Liver (tissue), 9 donors: ENCODE measurements around the gene IGF2. TPM values are rescaled to one million over a fixed set of nuclear protein-coding genes. Genes with fewer than 3 reads are reported as not detected.

ENCODE experiments used
- DNase-seq: peaks from one replicate; pipeline ENCODE4 v3.0.0-alpha.2; 2017; ENCODE audit warnings: low spot score
- H3K27ac ChIP-seq, 2 donors: one replicate each; pipeline ENCODE4 v1.7.0; 2013; ENCODE audit warnings: inconsistent platforms in 2 of 2, low read length in 2 of 2, control low read depth in 1 of 2, low read depth in 1 of 2, mild to moderate bottlenecking in 1 of 2
- H3K27me3 ChIP-seq, 4 donors: one replicate each; pipeline versions ENCODE4 v1.6.1 to v1.7.0; 2013; ENCODE audit warnings: low read length in 3 of 4, inconsistent platforms in 1 of 4, mild to moderate bottlenecking in 1 of 4, moderate library complexity in 1 of 4; ENCODE audit not compliant: control insufficient read depth in 4 of 4, insufficient read depth in 4 of 4
- H3K36me3 ChIP-seq, 4 donors: one replicate each; pipeline versions ENCODE4 v1.6.1 to v1.7.0; 2013; ENCODE audit warnings: low read length in 3 of 4, mild to moderate bottlenecking in 3 of 4, low read depth in 1 of 4, moderate library complexity in 1 of 4; ENCODE audit not compliant: control insufficient read depth in 4 of 4, insufficient read depth in 3 of 4
- H3K4me1 ChIP-seq, 4 donors: one replicate each; pipeline versions ENCODE4 v1.6.1 to v1.7.0; 2013; ENCODE audit warnings: low read length in 3 of 4, mild to moderate bottlenecking in 3 of 4, moderate library complexity in 1 of 4; ENCODE audit not compliant: control insufficient read depth in 4 of 4, insufficient read depth in 4 of 4
- H3K4me3 ChIP-seq, 3 donors: one replicate each; pipeline versions ENCODE4 v1.6.1 to v1.7.0; 2013; ENCODE audit warnings: low read length in 3 of 3, control low read depth in 1 of 3, low read depth in 1 of 3, mild to moderate bottlenecking in 1 of 3
- H3K9ac ChIP-seq, 2 donors: one replicate each; pipeline ENCODE4 v1.7.0; 2013; ENCODE audit warnings: low read length in 2 of 2, mild to moderate bottlenecking in 2 of 2, moderate library complexity in 2 of 2, control low read depth in 1 of 2, low read depth in 1 of 2
- H3K9me3 ChIP-seq, 4 donors: one replicate each; pipeline versions ENCODE4 v1.6.1 to v1.7.0; 2013; ENCODE audit warnings: low read length in 3 of 4; ENCODE audit not compliant: control insufficient read depth in 4 of 4
- EGR1 ChIP-seq, 2 donors: IDR thresholded peaks; 2 replicates each; pipeline ENCODE4 v1.6.1; 2016 to 2018; ENCODE audit warnings: antibody characterized with exemption in 2 of 2, low read depth in 2 of 2
- FOXA1 ChIP-seq: IDR thresholded peaks from 2 replicates; pipeline ENCODE4 v1.6.1; 2016; ENCODE audit warnings: antibody characterized with exemption
- FOXA2 ChIP-seq: IDR thresholded peaks from 2 replicates; pipeline ENCODE4 v1.6.1; 2016; ENCODE audit warnings: antibody characterized with exemption
- GABPA ChIP-seq, 2 donors: IDR thresholded peaks in 1 of 2; conservative IDR thresholded peaks in 1 of 2; 2 replicates each; pipeline ENCODE4 v1.6.1; 2016; ENCODE audit warnings: antibody characterized with exemption in 2 of 2, mild to moderate bottlenecking in 1 of 2, moderate library complexity in 1 of 2
- HNF4A ChIP-seq, 2 donors: conservative IDR thresholded peaks; 2 replicates each; pipeline ENCODE4 v1.6.1; 2016; ENCODE audit warnings: antibody characterized with exemption in 2 of 2, mild to moderate bottlenecking in 2 of 2
- HNF4G ChIP-seq: IDR thresholded peaks from 2 replicates; pipeline ENCODE4 v1.6.1; 2016; ENCODE audit warnings: antibody characterized with exemption
- JUND ChIP-seq, 2 donors: IDR thresholded peaks; 2 replicates each; pipeline ENCODE4 v1.6.1; 2016; ENCODE audit warnings: antibody characterized with exemption in 2 of 2
- NR2F2 ChIP-seq: IDR thresholded peaks from 2 replicates; pipeline ENCODE4 v1.6.1; 2016; ENCODE audit warnings: antibody characterized with exemption
- RAD21 ChIP-seq, 2 donors: IDR thresholded peaks; 2 replicates each; pipeline ENCODE4 v1.6.1; 2016; ENCODE audit warnings: antibody characterized with exemption in 2 of 2, mild to moderate bottlenecking in 2 of 2
- RXRA ChIP-seq, 2 donors: IDR thresholded peaks; 2 replicates each; pipeline ENCODE4 v1.6.1; 2017 to 2018; ENCODE audit warnings: antibody characterized with exemption in 2 of 2, mild to moderate bottlenecking in 1 of 2
- SP1 ChIP-seq: IDR thresholded peaks from 2 replicates; pipeline ENCODE4 v1.6.1; 2018; ENCODE audit warnings: antibody characterized with exemption, mild to moderate bottlenecking
- YY1 ChIP-seq: IDR thresholded peaks from 2 replicates; pipeline ENCODE4 v1.6.1; 2016; ENCODE audit warnings: antibody characterized with exemption, mild to moderate bottlenecking
- WGBS: extraction: QIAGEN DNeasy Blood & Tissue Kit; methylation state at CpG from one replicate; pipeline ENCODE4 v1.1.7; 2013; 5-methylcytosine and 5-hydroxymethylcytosine counted together
- polyA plus RNA-seq, 2 donors: library from polyadenylated mRNA; stranded (reverse) in 1 of 2; unstranded in 1 of 2; fragments of 200-250 nt in 1 of 2; fragments of >200 nt in 1 of 2; fragmentation: Nextera tagmentation in 1 of 2; extraction: Ambion mirVana in 1 of 2; gene quantifications; one replicate each; pipeline versions ENCODE4 v1.2.1 to v1.2.3, GENCODE V29; 2013 to 2015
- total RNA-seq, 2 donors: library from RNA; depleted of rRNA; stranded (reverse); fragments of >200 nt; gene quantifications; one replicate each; pipeline ENCODE4 v1.2.3, GENCODE V29; 2014
- TF ChIP-seq, protein P1 (sequence below): fragments of 150-350 bp; IDR thresholded peaks from 2 replicates; pipeline ENCODE4 v1.5.1; 2017; ENCODE audit warnings: improper control_type of control experiment, low read depth, low read length; ENCODE audit not compliant: missing input control
- TF ChIP-seq, protein P2 (sequence below): IDR thresholded peaks from 2 replicates; pipeline ENCODE4 v1.6.1; 2016; ENCODE audit warnings: antibody characterized with exemption
- TF ChIP-seq, protein P3 (sequence below): IDR thresholded peaks from 2 replicates; pipeline ENCODE4 v1.6.1; 2016; ENCODE audit warnings: antibody characterized with exemption
- TF ChIP-seq, protein P4 (sequence below): IDR thresholded peaks from 2 replicates; pipeline ENCODE4 v1.6.1; 2016; ENCODE audit warnings: antibody characterized with exemption
- donor health status: healthy.
- donor health status: healthy.
- donor health status: healthy.
- donor health status: healthy.
- donor health status: healthy.

IGF2 gene
- total and polyA plus RNA-seq, 4 donors, result 70.5 to 1,440 (median 192) TPM

DNA sequence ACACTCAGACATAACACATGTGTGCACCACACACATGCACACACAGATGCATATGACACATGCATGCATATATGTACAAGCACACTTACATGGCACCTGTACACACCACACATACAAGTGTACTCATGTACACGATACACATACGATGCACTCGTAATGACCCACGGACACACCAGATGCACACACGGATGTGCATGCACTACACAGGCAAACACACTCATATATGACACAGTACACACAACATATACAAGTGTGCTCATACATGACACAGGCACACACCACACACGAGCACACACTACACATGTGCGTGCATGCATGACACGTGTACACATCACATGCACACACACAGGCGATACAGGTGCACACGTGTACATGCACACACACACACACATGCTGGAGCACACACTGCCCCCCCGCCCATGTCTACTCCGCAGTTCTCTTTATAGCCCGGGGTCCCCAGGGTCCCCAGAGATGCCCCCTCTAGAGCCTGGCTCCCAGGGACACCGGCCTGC, 37.3 kb upstream of the IGF2 start:
- H3K27ac ChIP-seq, result no peak overlapping the region
- H3K4me1 ChIP-seq, result peaks cover 0 to 2% (median under 1%) of the 10 kb centered on the region in 4 donors
- no peaks in the 10 kb centered on the region for H3K36me3 ChIP-seq
- no peaks in the 10 kb centered on the region for H3K9me3 ChIP-seq
- 91% methylated on average over 14 of the region's 14 CpGs for WGBS
- no peak overlapping the region for H3K4me3 ChIP-seq
- no peak for DNase-seq
- no peak overlapping the region for H3K9ac ChIP-seq
- TF ChIP-seq FOXA1, result no peak
- TF ChIP-seq RAD21 (IDR thresholded peaks at IDR 0.05), result no peak
- no peak for TF ChIP-seq FOXA2
- TF ChIP-seq GABPA (IDR thresholded peaks at IDR 0.05 in 1 of 2, conservative IDR thresholded peaks at IDR 0.05 in 1 of 2), result no peak
- no peak for TF ChIP-seq SP1
- no peaks in the 10 kb centered on the region for H3K27me3 ChIP-seq

DNA sequence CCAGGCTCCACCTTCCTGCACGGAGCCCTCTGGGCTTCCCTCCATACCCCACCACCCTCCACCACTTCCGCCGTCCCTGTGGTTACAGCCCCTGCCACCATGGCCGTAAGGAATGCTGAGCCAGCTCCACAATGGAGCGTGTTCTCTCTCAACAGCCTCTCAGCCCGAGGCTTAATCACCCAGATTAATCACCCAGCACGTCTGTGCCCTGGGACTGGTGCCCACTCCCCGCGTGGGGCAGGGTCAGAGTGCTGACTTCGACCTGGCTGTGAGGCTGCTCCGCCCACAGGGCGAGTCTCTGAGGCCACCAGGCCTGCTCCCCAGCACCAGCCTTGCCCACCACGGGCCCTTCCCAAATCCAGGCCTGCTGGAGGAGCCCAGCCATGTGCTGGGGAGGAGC, 36.5 kb upstream of the IGF2 start:
- 55% methylated on average over 13 of the region's 13 CpGs for WGBS
- Histone ChIP-seq H3K4me3 (no peak overlapping the region), H3K9me3 (no peaks in the 10 kb centered on the region)

DNA sequence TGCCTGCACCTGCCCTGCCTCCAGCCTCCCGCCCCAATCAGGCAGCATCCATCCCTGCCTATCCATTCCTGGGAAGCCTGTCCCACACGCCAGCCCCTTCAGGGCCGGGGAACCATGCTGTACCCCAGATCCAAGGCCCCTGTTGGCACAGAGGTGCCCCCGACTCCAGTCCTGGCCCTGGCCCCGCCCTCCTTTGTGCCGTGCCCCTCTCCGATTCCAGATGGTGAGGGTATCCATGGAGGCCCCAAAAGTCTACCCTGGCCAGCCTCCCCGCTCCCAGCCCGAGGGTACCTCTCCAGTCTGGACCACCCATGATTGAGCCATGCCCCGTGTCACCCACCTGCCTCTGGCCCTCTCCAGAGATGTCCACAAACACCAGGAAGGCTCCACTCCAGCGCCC, 35.2 kb upstream of the IGF2 start:
- no peak for DNase-seq
- no peak overlapping the region for H3K27ac ChIP-seq
- H3K9ac ChIP-seq, result no peak overlapping the region
- no peaks in the 10 kb centered on the region for H3K9me3 ChIP-seq
- H3K27me3 ChIP-seq, result no peaks in the 10 kb centered on the region
- H3K4me3 ChIP-seq, result no peak overlapping the region
- peaks cover 0 to 6% (median 2%) of the 10 kb centered on the region in 4 donors for H3K4me1 ChIP-seq
- 86% methylated on average over 11 of the region's 11 CpGs for WGBS
- TF ChIP-seq JUND (IDR thresholded peaks at IDR 0.05) (no peak), RAD21 (IDR thresholded peaks at IDR 0.05) (no peak), HNF4A (conservative IDR thresholded peaks at IDR 0.05) (no peak), FOXA2 (no peak), GABPA (IDR thresholded peaks at IDR 0.05 in 1 of 2, conservative IDR thresholded peaks at IDR 0.05 in 1 of 2) (no peak), HNF4G (no peak), RXRA (IDR thresholded peaks at IDR 0.05) (no peak), EGR1 (IDR thresholded peaks at IDR 0.05; ENCODE audit: low read depth in 2 of 2) (no peak), SP1 (no peak), FOXA1 (no peak)
- TF ChIP-seq, protein P1, sequence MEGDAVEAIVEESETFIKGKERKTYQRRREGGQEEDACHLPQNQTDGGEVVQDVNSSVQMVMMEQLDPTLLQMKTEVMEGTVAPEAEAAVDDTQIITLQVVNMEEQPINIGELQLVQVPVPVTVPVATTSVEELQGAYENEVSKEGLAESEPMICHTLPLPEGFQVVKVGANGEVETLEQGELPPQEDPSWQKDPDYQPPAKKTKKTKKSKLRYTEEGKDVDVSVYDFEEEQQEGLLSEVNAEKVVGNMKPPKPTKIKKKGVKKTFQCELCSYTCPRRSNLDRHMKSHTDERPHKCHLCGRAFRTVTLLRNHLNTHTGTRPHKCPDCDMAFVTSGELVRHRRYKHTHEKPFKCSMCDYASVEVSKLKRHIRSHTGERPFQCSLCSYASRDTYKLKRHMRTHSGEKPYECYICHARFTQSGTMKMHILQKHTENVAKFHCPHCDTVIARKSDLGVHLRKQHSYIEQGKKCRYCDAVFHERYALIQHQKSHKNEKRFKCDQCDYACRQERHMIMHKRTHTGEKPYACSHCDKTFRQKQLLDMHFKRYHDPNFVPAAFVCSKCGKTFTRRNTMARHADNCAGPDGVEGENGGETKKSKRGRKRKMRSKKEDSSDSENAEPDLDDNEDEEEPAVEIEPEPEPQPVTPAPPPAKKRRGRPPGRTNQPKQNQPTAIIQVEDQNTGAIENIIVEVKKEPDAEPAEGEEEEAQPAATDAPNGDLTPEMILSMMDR, result no peak
- TF ChIP-seq, protein P2, sequence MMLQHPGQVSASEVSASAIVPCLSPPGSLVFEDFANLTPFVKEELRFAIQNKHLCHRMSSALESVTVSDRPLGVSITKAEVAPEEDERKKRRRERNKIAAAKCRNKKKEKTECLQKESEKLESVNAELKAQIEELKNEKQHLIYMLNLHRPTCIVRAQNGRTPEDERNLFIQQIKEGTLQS, result no peak
- TF ChIP-seq, protein P3, sequence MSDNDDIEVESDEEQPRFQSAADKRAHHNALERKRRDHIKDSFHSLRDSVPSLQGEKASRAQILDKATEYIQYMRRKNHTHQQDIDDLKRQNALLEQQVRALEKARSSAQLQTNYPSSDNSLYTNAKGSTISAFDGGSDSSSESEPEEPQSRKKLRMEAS, result no peak
- no peaks in the 10 kb centered on the region for H3K36me3 ChIP-seq

More for the DNA sequence above, 36.5 kb upstream of the IGF2 start:
- Histone ChIP-seq H3K27me3 (no peaks in the 10 kb centered on the region), H3K9ac (no peak overlapping the region), H3K27ac (no peak overlapping the region), H3K36me3 (no peaks in the 10 kb centered on the region), H3K4me1 (peaks cover 0 to 3% (median 1%) of the 10 kb centered on the region in 4 donors)
- TF ChIP-seq FOXA2 (no peak), GABPA (IDR thresholded peaks at IDR 0.05 in 1 of 2, conservative IDR thresholded peaks at IDR 0.05 in 1 of 2) (no peak), HNF4G (no peak), YY1 (no peak), FOXA1 (no peak), HNF4A (conservative IDR thresholded peaks at IDR 0.05) (no peak), NR2F2 (no peak), SP1 (no peak), JUND (IDR thresholded peaks at IDR 0.05) (no peak)
- TF ChIP-seq, protein P3, result no peak
- TF ChIP-seq, protein P2, result no peak
- TF ChIP-seq, protein P4, sequence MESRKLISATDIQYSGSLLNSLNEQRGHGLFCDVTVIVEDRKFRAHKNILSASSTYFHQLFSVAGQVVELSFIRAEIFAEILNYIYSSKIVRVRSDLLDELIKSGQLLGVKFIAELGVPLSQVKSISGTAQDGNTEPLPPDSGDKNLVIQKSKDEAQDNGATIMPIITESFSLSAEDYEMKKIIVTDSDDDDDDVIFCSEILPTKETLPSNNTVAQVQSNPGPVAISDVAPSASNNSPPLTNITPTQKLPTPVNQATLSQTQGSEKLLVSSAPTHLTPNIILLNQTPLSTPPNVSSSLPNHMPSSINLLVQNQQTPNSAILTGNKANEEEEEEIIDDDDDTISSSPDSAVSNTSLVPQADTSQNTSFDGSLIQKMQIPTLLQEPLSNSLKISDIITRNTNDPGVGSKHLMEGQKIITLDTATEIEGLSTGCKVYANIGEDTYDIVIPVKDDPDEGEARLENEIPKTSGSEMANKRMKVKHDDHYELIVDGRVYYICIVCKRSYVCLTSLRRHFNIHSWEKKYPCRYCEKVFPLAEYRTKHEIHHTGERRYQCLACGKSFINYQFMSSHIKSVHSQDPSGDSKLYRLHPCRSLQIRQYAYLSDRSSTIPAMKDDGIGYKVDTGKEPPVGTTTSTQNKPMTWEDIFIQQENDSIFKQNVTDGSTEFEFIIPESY, result no peak
- DNase-seq, result no peak
